Body of pancreas (tissue), 4 donors: Measurements from ENCODE around the gene TSC22D2. TPM values are rescaled to one million over a fixed set of nuclear protein-coding genes. Genes with fewer than 3 reads are reported as not detected.

Experiments used
- ATAC-seq: fragments of 150-250 bp; one replicate; pipeline ENCODE4 v1.9.1; 2016
- DNase-seq, 4 donors: peaks; one replicate each; pipeline ENCODE4 v3.0.0-alpha.2; 2019
- H3K27ac ChIP-seq, 4 donors: fragments of 200-600 bp; sonication (generic); 1 replicate in 3 of 4; 2 replicates in 1 of 4; pipeline versions ENCODE4 v1.5.1 to v1.6.1; 2016 to 2019; ENCODE audit warnings: mild to moderate bottlenecking in 1 of 4, mixed read lengths in 1 of 4, moderate library complexity in 1 of 4
- H3K27me3 ChIP-seq, 2 donors: fragments of 200-600 bp; sonication (generic); one replicate each; pipeline ENCODE4 v1.6.0; 2016; ENCODE audit warnings: mild to moderate bottlenecking in 1 of 2
- H3K36me3 ChIP-seq, 2 donors: fragments of 200-600 bp; sonication (generic); replicated peaks in 1 of 2; 2 replicates each; pipeline ENCODE4 v1.5.1; 2016; ENCODE audit warnings: low read depth in 2 of 2; ENCODE audit not compliant: insufficient read depth in 1 of 2
- H3K4me1 ChIP-seq: fragments of 200-600 bp; sonication (generic); one replicate; pipeline ENCODE4 v1.6.0; 2016
- H3K4me3 ChIP-seq, 2 donors: fragments of 200-600 bp; sonication (generic); 1 replicate in 1 of 2; 2 replicates in 1 of 2; pipeline ENCODE4 v1.5.1; 2016 to 2019
- H3K9me3 ChIP-seq, 3 donors: fragments of 200-600 bp; sonication (generic); 1 replicate in 2 of 3; 2 replicates in 1 of 3; pipeline ENCODE4 v1.5.1; 2016
- CTCF ChIP-seq, 7 experiments: fragments of 450-650 bp in 4 of 7; fragments of 200-600 bp in 3 of 7; sonication (generic) in 3 of 7; IDR thresholded peaks; one replicate each; pipeline ENCODE4 v1.5.1; 2016 to 2019; ENCODE audit warnings: antibody characterized with exemption in 7 of 7
- POLR2A ChIP-seq, 3 donors: fragments of 450-650 bp; IDR thresholded peaks; one replicate each; pipeline ENCODE4 v1.6.1; 2016; ENCODE audit warnings: antibody characterized with exemption in 3 of 3, mild to moderate bottlenecking in 2 of 3
- WGBS, 2 donors: methylation state at CpG; one replicate each; pipeline ENCODE4 v1.1.5; 2017; 5-methylcytosine and 5-hydroxymethylcytosine counted together
- intact Hi-C: fragments of 100-400 bp; cut with DNase I; formaldehyde crosslinking; loops from one replicate; pipeline ENCODE4 v1.15.1; 2023
- total RNA-seq, 2 donors: library from RNA; depleted of rRNA; stranded (reverse); fragments of >200 nt; gene quantifications; one replicate each; pipeline ENCODE4 v1.1.0, GENCODE V29; 2016

TSC22D2 gene
- total RNA-seq, 2 donors from 2014 or later: 9.1 to 15.8 TPM

DNA sequence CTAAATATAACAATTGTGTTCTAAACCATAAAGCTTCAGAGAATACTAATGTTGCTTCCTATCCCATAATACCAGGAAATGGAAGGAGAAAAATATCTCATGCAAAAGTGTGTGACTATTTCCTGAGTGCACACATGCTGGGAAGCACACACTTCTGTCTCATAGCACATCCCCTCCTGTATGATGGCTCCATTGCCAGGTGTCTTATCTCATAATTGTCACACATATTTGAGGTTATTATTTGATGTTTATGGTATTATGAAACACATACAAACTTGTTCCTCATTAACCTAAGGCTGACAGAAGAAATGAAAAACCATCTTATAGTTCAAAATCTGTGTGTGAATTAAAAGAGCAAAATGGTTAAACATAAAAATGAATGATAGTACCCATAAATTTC is 72.8 kb downstream of the TSC22D2 start:
- ATAC-seq (no peak), DNase-seq (no peak)
- Histone ChIP-seq H3K4me3 (no peak overlapping the region), H3K4me1 (no peaks in the 10 kb centered on the region), H3K27me3 (no peaks in the 10 kb centered on the region), H3K27ac (no peak overlapping the region), H3K36me3 (no peaks in the 10 kb centered on the region), H3K9me3 (no peaks in the 10 kb centered on the region)
- intact Hi-C loops: no loop called here
- TF ChIP-seq CTCF (IDR thresholded peaks at IDR 0.05) (no peak), POLR2A (IDR thresholded peaks at IDR 0.05) (no peak)

DNA sequence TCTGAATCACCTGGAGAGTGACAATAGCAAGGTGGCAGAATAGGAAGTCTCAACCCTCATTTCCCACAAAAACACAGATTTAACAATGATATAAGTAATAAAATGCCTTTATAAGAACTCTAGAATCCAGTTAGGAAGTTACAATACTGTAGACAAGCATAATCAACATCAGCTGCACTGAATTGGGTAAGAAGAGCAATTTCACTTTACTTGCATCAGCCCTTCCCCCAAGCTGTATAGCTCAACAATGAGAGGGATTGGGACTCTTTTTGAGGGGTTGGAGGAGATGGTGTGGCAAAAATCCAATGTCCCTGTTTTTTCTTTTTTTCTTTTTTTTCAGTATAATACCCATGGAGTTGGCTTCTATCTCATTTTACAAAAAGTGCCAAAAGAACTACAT is 75.1 kb downstream of the TSC22D2 start:
- no peak overlapping the region for H3K27ac ChIP-seq
- H3K27me3 ChIP-seq: no peaks in the 10 kb centered on the region
- DNase-seq: no peak
- H3K36me3 ChIP-seq: no peaks in the 10 kb centered on the region
- no peak overlapping the region for H3K4me3 ChIP-seq
- TF ChIP-seq CTCF (IDR thresholded peaks at IDR 0.05) (no peak), POLR2A (IDR thresholded peaks at IDR 0.05) (no peak)
- no peak for ATAC-seq
- no peaks in the 10 kb centered on the region for H3K4me1 ChIP-seq
- intact Hi-C loops: no loop called here
- no peaks in the 10 kb centered on the region for H3K9me3 ChIP-seq

GRCh38 chr3:150484410-150484809 is 76.3 kb downstream of the TSC22D2 start:
- DNase-seq (no peak), ATAC-seq (no peak)
- TF ChIP-seq POLR2A (IDR thresholded peaks at IDR 0.05): no peak
- Histone ChIP-seq H3K9me3 (no peaks in the 10 kb centered on the region), H3K4me1 (no peaks in the 10 kb centered on the region), H3K4me3 (no peak overlapping the region), H3K36me3 (no peaks in the 10 kb centered on the region), H3K27me3 (no peaks in the 10 kb centered on the region), H3K27ac (no peak overlapping the region)
- intact Hi-C loops: no loop called here
- WGBS, 2 donors: 89 to 93% methylated on average over 1 of the region's 1 CpG

DNA sequence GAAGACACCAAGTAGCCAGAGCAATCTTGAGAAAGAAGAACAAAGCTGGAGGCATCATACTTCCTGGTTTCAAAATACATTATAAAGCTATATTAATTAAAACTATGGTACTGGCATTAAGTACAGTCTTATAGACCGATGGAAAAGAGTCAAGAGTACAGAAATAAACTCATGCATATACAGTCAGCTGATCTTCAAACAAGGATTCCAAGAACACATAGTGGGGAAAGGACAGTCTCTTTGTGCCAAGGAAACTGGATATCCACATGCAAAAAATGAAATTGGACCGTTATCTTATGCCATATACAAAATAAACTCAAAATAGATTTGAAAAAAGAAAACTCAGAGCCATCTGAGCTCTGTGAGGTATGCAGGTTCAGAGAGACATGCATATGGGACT is 80.8 kb downstream of the TSC22D2 start:
- TF ChIP-seq CTCF (IDR thresholded peaks at IDR 0.05) (no peak), POLR2A (IDR thresholded peaks at IDR 0.05) (no peak)
- Histone ChIP-seq H3K27me3 (no peaks in the 10 kb centered on the region), H3K9me3 (no peaks in the 10 kb centered on the region), H3K4me3 (no peak overlapping the region), H3K36me3 (no peaks in the 10 kb centered on the region), H3K27ac (no peak overlapping the region), H3K4me1 (no peaks in the 10 kb centered on the region)
- intact Hi-C loops: no loop called here
- DNase-seq (no peak), ATAC-seq (no peak)
- WGBS, 2 donors: 86 to 94% methylated on average over 2 of the region's 2 CpGs

- WGBS, 2 donors: 93 to 98% methylated on average over 2 of the region's 2 CpGs
- Histone ChIP-seq H3K36me3 (no peaks in the 10 kb centered on the region), H3K27me3 (no peaks in the 10 kb centered on the region), H3K9me3 (no peaks in the 10 kb centered on the region), H3K27ac (no peak overlapping the region), H3K4me3 (no peak overlapping the region), H3K4me1 (no peaks in the 10 kb centered on the region)
- DNase-seq (peak in 1 of 4 donors; percentile 11), ATAC-seq (no peak)
- TF ChIP-seq POLR2A (IDR thresholded peaks at IDR 0.05) (no peak), CTCF (IDR thresholded peaks at IDR 0.05) (no peak)
- intact Hi-C loops: no loop called here
These were observed 82.3 kb downstream of the TSC22D2 start for GRCh38 chr3:150490277-150490986.
